OCI-M2 (cell line): Measurements from ENCODE around the gene ARL16.

Source experiments
- DNase-seq: peaks from one replicate; lab custom pipeline; 2025; ENCODE audit not compliant: unreplicated experiment; lab: John Stamatoyannopoulos, UW

Gene ARL16

DNA sequence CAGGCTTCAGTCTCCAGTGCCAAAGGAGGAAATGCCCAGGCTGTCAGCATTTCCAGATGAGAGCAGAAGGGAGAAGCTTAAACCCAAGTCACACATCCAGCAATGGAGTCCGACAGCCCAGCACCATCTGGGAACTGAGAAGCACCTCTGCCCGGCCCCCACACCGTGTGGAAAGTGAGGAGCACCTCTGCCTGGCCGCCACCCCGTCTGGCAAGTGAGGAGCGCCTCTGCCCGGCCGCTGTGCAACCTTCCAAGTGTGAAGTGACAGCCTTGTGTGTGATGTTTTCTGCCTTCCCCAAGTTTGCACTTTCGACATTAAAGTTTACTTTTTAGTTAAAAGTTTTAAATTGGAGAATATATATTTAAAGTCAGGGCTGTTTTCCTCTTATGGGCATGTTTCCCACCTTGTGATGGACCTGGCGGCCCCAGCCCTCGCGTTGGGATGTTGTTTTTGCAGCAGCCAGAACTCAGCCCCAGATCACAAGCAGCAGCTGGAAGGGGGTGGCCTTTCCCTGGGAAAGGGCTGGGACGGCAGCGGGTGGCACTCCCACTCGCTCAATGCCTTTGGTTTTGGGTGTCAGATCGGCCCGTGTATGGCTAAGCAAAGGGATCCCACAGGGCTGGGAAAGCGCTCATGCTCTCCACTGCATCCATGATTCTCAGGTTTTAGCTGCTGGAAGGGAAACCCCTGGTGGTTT lies 9.9 kb downstream of the ARL16 start:
- DNase-seq: no peak

GRCh38 chr17:81672954-81673353 lies 10.6 kb downstream of the ARL16 start:
- no peak for DNase-seq

- DNase-seq: no peak
Observed at GRCh38 chr17:81672504-81672903, 11.1 kb downstream of the ARL16 start.

GRCh38 chr17:81667754-81668153 lies 15.8 kb downstream of the ARL16 start:
- no peak for DNase-seq

DNA sequence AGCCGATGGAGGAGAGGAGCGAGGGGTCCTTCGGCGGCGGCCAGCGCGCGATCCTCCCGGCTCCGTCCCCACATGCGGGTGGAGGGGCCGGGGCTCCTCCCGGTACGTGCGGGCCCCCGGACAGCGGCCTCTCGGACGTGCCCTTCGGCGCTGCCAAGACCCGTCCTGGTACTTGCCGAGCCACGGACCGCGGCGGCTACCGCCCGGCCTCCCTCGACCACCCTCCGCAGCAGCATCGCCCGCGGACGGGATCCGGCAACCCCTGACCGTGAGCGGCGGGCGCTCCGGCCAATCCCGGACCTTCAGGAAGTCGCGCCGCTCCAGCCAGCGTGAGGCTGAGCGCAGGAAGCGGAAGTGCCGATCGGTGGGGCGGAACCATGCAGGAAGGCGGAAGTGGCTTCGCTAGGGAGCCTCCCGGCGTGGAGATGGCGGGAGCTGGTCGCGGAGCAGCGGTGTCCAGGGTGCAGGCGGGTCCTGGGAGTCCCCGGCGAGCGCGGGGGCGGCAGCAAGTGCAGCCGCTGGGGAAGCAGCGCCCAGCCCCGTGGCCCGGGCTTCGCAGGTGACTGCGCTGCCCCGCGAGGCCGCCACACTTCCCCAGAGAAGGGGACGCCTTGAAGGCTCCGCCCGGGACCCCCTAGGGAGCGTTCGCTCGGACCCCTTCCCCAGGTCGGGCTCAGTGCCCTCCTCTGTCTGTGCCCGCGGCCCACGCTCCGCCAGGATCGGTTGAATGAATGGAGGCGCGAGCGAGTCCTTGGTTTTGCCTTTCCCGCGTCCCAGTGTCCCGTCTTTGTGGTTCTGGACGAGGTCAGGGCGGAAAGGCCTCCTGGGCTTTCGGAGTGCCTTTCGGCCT lies 17.0 kb downstream of the ARL16 start, which contains the start of the genes CCDC137 and OXLD1:
Gene CCDC137, plus strand, starts transcription at position 396 of the 850 bp plus-strand sequence. Its CDS starts 30 bp downstream, at position 426.
Gene OXLD1, minus strand, starts transcription at position 264 of the 850 bp plus-strand sequence. Its CDS starts 28 bp downstream, at position 236.
- DNase-seq: peak; percentile 33

GRCh38 chr17:81666092-81666341 lies 17.6 kb downstream of the ARL16 start:
- DNase-seq: no peak

DNA sequence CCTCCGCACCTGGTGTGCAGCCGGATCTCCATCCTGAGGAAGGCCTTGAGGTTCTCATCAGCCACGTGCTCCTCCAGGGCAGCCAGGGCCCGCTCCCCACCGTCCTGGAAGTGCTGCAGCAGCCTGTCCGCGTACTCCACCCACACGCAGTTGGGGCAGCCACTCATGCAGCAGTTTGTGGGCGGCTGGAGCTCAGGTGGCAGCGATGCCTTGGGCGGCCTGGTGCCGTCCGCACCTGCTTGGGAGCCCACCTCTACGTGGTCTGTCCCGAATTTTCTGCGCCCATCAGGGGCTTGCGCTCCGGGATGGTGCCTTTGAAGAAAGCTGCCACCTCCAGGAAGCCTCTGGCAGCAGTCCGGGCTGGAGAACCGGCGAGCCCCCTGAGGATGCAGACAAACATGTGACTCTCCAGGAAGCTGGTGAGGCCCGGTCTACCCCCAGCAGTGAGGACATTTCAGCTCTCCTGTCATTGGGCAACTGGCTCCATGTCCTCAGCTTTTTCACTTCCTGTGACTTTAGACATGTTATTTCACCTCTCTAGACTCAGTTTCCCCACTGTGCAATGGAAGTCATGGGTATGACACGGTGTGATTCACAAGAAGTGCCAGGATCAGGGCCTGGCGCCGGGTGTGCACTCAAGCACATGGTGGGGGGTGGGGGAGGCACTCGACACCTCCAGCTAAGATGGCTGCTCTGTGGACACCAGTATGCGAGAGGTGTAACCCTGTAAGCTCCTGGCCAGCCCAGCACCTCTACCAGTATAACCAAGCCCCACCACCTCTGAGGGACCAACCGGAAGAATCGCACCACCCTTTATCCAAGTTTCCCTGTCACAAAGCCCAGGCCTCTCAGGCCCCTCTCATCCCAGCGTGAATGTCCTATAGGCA lies 18.1 kb downstream of the ARL16 start:
- DNase-seq: no peak

DNA sequence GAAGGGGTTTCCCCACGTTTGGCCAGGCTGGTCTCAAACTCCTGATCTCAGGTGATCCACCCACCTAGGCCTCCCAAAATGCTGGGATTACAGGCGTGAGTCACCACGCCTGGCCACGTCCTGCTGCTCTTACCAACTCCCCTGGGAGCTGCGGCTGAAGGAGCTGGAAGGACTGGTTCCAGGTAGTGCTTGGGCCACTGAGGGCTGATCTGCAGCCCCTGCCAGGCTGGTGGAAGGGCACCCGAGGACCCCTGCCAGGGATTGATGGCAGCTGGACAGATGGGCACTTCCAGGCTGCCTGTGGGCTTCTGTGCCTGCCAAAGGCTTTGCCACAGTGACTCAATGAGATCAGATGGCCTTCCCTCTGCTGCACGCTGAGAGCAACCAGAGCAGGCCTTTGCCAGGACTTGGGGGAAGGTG lies 19.5 kb downstream of the ARL16 start:
- no peak for DNase-seq

GRCh38 chr17:81662002-81662401 lies 21.6 kb downstream of the ARL16 start:
- no peak for DNase-seq

DNA sequence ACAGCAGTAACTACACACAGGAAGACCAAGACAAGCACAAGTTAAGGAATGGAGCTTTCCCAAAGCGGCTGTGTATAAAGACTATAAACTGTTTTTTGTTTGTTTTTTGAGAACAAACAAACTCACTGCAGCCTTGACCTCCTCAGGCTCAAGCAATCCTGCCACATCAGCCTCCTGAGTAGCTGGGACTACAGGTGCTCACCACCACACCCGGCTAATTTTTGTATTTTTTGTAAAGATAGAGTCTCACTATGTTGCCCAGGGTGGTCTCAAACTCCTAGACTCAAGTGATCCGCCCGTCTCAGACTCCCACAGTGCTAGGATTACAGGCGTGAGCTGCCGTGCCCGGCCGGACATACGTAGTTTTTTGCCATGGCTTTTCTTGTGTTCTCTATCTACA lies 23.2 kb downstream of the ARL16 start:
- DNase-seq: no peak

- DNase-seq: no peak
Observed at GRCh38 chr17:81659038-81659437, 24.6 kb downstream of the ARL16 start.

DNA sequence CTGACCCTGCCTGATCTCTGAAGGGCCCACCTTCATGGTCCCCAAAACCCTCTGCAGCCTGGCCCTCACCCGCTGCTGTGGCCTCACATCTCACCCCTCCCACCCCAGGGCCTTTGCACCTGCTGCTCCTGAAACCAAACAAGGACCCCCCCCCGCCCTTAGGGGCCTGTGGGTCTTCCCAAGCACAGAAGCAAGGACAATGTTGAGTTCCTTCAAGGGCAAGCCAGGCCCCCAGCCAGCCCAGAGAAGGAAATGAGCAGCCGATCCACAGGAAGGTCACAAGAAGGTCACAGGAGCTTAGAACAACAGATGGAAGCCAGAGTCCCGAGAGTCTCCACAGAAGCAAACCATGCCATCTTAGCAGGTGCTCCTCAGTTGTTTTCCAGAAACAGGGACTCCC lies 26.8 kb downstream of the ARL16 start:
- DNase-seq: no peak

DNA sequence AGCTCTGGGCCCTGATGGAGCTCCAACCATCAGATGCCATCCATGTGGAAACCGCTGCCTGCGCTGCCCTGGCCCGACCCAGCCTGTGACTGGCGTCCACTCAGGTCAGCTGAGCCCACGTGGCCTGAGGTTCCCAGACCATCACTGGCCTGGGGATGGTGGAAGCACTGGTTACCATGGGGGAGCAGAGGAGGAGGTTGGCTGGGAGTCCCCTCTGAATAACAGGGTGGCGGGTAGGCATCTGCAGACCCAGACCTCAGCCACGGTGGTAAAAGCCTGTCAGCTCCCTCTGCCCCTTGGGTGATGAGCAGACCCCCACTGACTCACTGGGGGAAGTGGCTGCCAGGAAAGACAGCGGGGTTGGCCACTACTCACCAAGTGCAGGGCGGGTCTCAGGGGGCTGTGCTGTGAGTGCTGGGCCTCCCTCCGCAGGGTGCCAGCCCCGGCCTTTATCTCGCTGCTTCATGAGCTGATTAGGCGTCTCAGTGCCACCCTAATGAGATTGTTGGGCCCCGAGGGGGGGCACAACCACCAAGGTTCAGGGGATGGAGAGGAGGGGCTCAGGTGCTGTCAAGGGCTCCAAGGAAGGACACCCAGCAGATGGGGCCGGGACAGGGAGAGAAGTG lies 27.4 kb downstream of the ARL16 start, which contains the start of gene PDE6G:
Gene PDE6G, minus strand, starts transcription at position 425 of the 626 bp plus-strand sequence. CDS start 3,237 bp downstream, outside the sequence.
- no peak for DNase-seq

DNA sequence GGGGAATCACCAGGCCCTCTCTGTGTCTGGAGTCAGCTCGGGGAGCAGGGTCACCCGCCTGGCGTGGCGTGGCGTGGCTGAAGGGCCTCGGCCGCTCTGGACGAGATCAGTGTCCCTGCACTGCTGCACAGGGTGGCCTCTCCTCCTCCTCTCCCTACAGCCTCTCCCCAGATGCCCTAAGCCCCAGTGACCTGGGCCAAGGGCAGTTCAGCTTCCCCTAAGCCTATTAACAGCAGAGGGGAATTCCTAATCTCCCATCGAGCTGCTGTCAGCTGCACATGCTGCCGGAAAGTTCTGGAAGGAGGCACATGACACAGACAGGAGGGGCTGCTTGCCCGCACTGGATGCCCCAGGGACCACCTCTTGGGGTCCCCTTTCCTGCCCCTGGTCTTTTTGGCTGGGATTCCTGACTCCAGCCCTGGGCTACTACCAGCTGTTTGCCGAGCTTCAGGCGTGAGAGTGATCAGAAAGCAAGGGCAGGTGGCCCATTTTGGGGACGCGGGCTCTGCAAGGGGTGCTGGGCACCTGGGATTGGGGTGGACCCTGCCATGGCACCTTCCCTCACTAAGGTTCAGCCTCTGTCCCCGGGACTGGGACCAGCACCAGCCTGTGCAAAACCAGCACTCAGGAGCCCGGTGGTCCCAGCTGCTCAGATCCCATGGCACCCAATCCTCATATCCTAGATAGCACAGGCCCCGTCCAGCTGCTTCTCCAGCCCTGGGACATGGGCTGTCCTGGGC lies 28.0 kb downstream of the ARL16 start:
- no peak for DNase-seq

- DNase-seq: no peak
Observed at GRCh38 chr17:81652906-81653771, 30.5 kb downstream of the ARL16 start.

DNA sequence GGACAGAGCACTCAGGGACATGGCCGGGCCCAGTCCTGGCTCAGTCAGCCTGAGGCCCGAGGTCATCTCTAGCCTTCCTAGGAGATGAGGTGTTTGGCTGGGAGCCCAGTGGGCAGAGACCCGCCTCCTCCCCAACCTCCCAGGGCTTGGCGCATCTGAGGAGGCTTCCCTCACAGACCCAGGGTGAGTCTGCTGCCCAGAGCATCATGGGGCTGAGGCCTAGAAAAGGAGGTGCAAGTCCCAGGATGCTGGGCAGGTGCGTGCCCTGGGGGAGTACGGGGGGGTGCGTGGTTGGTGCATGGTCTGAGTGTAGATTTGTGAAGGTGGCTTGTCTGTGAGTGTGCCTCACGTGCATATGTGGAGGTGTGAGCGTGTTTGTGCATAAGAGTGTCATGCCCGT lies 31.9 kb downstream of the ARL16 start:
- no peak for DNase-seq

DNA sequence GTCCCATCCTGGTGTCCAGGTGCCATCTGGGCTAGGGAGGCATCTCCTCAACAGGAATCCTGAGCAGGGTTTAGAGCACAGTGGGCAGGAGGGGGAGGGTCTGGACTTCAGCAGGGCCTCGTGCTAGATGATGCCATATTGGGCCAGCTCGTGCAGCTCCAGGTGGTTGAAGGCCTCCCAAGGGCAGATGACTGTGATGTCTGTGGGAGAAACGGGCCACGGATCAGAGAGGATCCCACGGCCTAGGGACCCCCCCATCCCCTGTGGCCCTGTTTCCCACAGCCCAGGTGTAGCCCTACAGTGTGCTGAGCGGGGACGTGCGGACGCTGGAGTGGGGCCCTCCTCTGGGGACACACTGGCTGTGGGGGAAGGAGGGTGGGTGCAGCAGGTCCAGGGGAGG lies 32.6 kb downstream of the ARL16 start:
- no peak for DNase-seq

- no peak for DNase-seq
Observed at GRCh38 chr17:81648707-81649085, 34.9 kb downstream of the ARL16 start.

- no peak for DNase-seq
Observed at GRCh38 chr17:81648013-81648706, 35.4 kb downstream of the ARL16 start.
